Transverse colon (tissue), 4 donors: ENCODE measurements around the gene TXLNG. TPM values are rescaled to one million over a fixed set of nuclear protein-coding genes. Genes with fewer than 3 reads are reported as not detected.

ENCODE experiments used
- DNase-seq: peaks from one replicate; pipeline ENCODE4 v3.0.0-alpha.2; 2019
- H3K27ac ChIP-seq, 4 donors: fragments of 200-600 bp; sonication (generic); 2 replicates each; pipeline ENCODE4 v1.5.1; 2016 to 2018; ENCODE audit warnings: inconsistent platforms in 4 of 4
- H3K27me3 ChIP-seq: fragments of 200-600 bp; sonication (generic); 2 replicates; pipeline ENCODE4 v1.5.1; 2017; ENCODE audit warnings: inconsistent platforms
- H3K36me3 ChIP-seq, 4 donors: fragments of 200-600 bp; sonication (generic); 2 replicates each; pipeline ENCODE4 v1.5.1; 2017 to 2019; ENCODE audit warnings: inconsistent platforms in 4 of 4
- H3K4me1 ChIP-seq, 4 donors: fragments of 200-600 bp; sonication (generic); 2 replicates each; pipeline ENCODE4 v1.5.1; 2017 to 2020; ENCODE audit warnings: inconsistent platforms in 4 of 4
- H3K4me3 ChIP-seq, 4 donors: fragments of 200-600 bp; sonication (generic); 1 replicate in 1 of 4; 2 replicates in 3 of 4; pipeline versions ENCODE4 v1.5.1 to v1.6.1; 2017 to 2019; ENCODE audit warnings: inconsistent platforms in 4 of 4
- H3K9me3 ChIP-seq, 2 donors: fragments of 200-600 bp; sonication (generic); 2 replicates each; pipeline ENCODE4 v1.5.1; 2017 to 2019; ENCODE audit warnings: inconsistent platforms in 2 of 2
- EP300 ChIP-seq: sonication (generic); formaldehyde crosslinking; IDR thresholded peaks from one replicate; pipeline ENCODE4 v1.6.1; 2017; ENCODE audit warnings: antibody characterized with exemption, low read depth
- POLR2A ChIP-seq: fragments of 450-650 bp; IDR thresholded peaks from one replicate; pipeline ENCODE4 v1.6.1; 2016; ENCODE audit warnings: antibody characterized with exemption, mild to moderate bottlenecking, moderate library complexity
- POLR2AphosphoS5 ChIP-seq, 3 donors: sonication (generic); formaldehyde crosslinking; IDR thresholded peaks; one replicate each; pipeline ENCODE4 v1.6.1; 2016; ENCODE audit warnings: antibody characterized with exemption in 3 of 3
- WGBS, 2 donors: methylation state at CpG; one replicate each; pipeline ENCODE4 v1.1.5; 2018; ENCODE audit warnings: low coverage in 1 of 2; 5-methylcytosine and 5-hydroxymethylcytosine counted together
- in situ Hi-C, 4 donors: fragments of 200-750 bp; cut with MboI; loops; one replicate each; pipeline versions ENCODE4 v1.15.0 to v1.15.1; 2017; ENCODE audit warnings: low sequenced_read_pairs in 3 of 4, low pct_ligation_motif_present in 1 of 4, low pct_unique_long_range_greater_than_20kb in 1 of 4
- intact Hi-C: fragments of 100-400 bp; cut with DNase I; formaldehyde crosslinking; loops from one replicate; pipeline ENCODE4 v1.15.1; 2023; ENCODE audit warnings: low total_unique reads
- total RNA-seq, 4 donors: library from RNA; depleted of rRNA; stranded (reverse); fragments of >200 nt; gene quantifications; one replicate each; pipeline ENCODE4 v1.1.0, GENCODE V29; 2016
- TF ChIP-seq, protein P1 (sequence below), 5 experiments: fragments of 200-600 bp in 3 of 5; fragments of 450-650 bp in 2 of 5; sonication (generic) in 3 of 5; IDR thresholded peaks; 1 replicate in 2 of 5; 2 replicates in 3 of 5; pipeline ENCODE4 v1.5.1; 2016 to 2017; ENCODE audit warnings: antibody characterized with exemption in 5 of 5, inconsistent platforms in 3 of 5, mild to moderate bottlenecking in 2 of 5, moderate library complexity in 1 of 5

The TXLNG gene
- total RNA-seq, 4 donors from 2014 or later: 3.4 to 24.7 (median 12.4) TPM

DNA sequence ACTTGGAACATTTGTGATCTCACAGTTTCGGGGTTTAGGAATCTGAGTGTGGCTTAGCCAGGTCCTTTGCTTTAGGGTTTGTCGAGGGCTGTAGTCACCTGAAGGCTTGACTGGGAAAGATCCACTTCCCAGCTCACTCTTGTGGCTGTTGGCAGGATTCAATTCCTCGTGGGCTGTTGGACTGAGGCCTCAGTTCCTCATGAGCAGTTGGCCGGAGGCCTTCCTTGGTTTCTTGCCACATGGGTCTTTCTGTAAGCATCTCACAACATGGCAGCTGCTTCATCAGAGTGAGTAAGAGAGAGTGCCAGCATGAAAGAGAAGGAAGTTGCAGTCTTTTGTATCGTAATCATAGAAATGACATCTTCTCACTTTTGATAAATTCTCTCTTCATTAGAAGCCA lies 11.1 kb downstream of the TXLNG start:
- no peak for DNase-seq
- intact Hi-C loops: no loop called here
- Histone ChIP-seq H3K4me3 (no peak overlapping the region), H3K36me3 (no peaks in the 10 kb centered on the region), H3K27me3 (no peaks in the 10 kb centered on the region), H3K9me3 (no peaks in the 10 kb centered on the region), H3K27ac (no peak overlapping the region), H3K4me1 (no peaks in the 10 kb centered on the region)
- in situ Hi-C loops: no loop called here
- WGBS, 2 donors: 83% methylated on average over 5 of the region's 5 CpGs; no CpG with 5 or more reads in 1 of the 2 donors
- TF ChIP-seq POLR2A (no peak), EP300 (no peak), POLR2AphosphoS5 (IDR thresholded peaks at IDR 0.05) (no peak)
- TF ChIP-seq, protein P1, sequence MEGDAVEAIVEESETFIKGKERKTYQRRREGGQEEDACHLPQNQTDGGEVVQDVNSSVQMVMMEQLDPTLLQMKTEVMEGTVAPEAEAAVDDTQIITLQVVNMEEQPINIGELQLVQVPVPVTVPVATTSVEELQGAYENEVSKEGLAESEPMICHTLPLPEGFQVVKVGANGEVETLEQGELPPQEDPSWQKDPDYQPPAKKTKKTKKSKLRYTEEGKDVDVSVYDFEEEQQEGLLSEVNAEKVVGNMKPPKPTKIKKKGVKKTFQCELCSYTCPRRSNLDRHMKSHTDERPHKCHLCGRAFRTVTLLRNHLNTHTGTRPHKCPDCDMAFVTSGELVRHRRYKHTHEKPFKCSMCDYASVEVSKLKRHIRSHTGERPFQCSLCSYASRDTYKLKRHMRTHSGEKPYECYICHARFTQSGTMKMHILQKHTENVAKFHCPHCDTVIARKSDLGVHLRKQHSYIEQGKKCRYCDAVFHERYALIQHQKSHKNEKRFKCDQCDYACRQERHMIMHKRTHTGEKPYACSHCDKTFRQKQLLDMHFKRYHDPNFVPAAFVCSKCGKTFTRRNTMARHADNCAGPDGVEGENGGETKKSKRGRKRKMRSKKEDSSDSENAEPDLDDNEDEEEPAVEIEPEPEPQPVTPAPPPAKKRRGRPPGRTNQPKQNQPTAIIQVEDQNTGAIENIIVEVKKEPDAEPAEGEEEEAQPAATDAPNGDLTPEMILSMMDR (IDR thresholded peaks at IDR 0.05): no peak

DNA sequence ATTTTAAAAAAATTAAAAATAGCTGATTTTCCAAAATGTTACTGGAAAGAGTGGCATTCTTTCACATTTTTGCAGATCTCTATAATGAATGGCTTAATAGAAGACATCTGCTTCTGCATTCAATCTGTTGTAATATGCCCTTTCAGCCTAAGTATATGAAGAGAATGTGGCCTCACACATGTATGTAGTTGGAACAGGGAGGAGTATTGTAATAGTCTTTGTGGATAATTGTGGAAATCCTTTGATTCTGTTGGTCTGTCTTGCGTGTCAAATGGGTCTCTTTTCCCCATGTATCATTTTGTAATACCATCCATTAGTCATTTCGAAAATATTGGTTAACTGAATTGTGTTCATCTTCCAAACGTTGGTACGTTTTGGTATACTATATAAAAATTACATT lies 11.6 kb downstream of the TXLNG start:
- DNase-seq: no peak
- H3K27ac ChIP-seq: no peak overlapping the region
- H3K27me3 ChIP-seq: no peaks in the 10 kb centered on the region
- no peak overlapping the region for H3K4me3 ChIP-seq
- TF ChIP-seq POLR2A (no peak), POLR2AphosphoS5 (IDR thresholded peaks at IDR 0.05) (no peak), EP300 (no peak)
- TF ChIP-seq, protein P1 (IDR thresholded peaks at IDR 0.05): no peak
- no peaks in the 10 kb centered on the region for H3K36me3 ChIP-seq
- intact Hi-C loops (no loop called here), in situ Hi-C loops (no loop called here)
- WGBS, 2 donors: 74 to 90% methylated on average over 3 to 4 of the region's 4 CpGs
- H3K4me1 ChIP-seq: no peaks in the 10 kb centered on the region
- no peaks in the 10 kb centered on the region for H3K9me3 ChIP-seq

DNA sequence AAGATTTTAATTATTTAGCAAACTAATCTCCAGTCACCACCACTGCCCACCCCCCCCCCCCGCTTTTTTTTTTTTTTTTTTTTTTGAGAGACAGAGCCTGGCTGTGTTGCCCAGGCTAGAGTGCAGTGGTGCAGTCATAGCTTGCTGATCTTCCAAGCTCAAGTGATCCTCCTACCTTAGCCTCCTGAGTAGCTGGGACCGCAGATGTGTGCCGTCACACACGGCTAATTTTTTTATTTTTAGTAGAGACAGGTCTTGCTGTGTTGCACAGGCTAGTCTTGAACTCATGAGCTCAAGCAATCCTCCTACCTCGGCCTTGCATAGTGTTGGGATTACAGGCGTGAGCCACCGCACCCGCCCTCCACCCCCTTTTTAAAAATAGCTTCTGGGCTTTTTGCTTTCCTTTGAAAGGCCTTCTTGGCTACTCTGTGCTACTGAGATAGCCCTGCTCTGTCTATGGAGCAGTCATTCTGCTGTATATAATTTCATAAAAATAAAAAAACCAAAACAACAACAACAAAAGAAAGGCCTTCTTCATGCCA lies 18.7 kb downstream of the TXLNG start:
- in situ Hi-C loops (no loop called here), intact Hi-C loops (no loop called here)
- Histone ChIP-seq H3K27ac (no peak overlapping the region), H3K36me3 (no peaks in the 10 kb centered on the region), H3K4me1 (peaks cover 6 to 15% (median 11%) of the 10 kb centered on the region in 4 donors), H3K9me3 (no peaks in the 10 kb centered on the region), H3K27me3 (no peaks in the 10 kb centered on the region), H3K4me3 (no peak overlapping the region)
- TF ChIP-seq POLR2AphosphoS5 (IDR thresholded peaks at IDR 0.05): no peak
- 87% methylated on average over 8 of the region's 8 CpGs; no CpG with 5 or more reads in 1 of the 2 donors for WGBS, 2 donors
- no peak for DNase-seq

DNA sequence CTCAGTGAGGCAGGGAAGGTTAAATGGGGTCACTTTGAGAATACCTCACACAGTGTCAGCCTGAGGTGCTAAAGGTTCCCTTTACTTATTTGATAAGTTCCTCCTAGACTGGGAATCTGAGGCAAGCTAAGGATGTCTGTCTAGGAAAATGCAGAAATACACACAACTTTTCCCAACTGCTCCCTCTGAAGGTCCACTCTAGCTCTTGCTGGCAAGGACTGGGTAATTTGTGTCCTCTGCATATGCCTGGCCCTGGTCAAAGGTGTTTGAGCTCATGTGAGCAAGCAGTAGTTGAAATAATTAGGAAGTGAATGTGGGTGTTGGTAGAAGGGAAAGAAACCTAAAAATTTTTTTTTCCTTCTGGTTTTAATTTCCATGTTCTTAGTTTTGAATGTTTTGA lies 21.3 kb downstream of the TXLNG start:
- no peaks in the 10 kb centered on the region for H3K27me3 ChIP-seq
- no peak for TF ChIP-seq POLR2AphosphoS5 (IDR thresholded peaks at IDR 0.05)
- TF ChIP-seq, protein P1 (IDR thresholded peaks at IDR 0.05): peak in 2 of 5 experiments; percentile 27
- no peak for TF ChIP-seq EP300
- no peak for TF ChIP-seq POLR2A
- H3K36me3 ChIP-seq: no peaks in the 10 kb centered on the region
- H3K27ac ChIP-seq: peak overlapping the region; percentile 50 to 66 (median 62)
- intact Hi-C loops: no loop called here
- H3K9me3 ChIP-seq: no peaks in the 10 kb centered on the region
- in situ Hi-C loops: no loop called here
- no peak for DNase-seq
- peaks cover 6 to 15% (median 11%) of the 10 kb centered on the region in 4 donors for H3K4me1 ChIP-seq
- peak overlapping the region in 2 of 4 donors; percentile 5 to 32 for H3K4me3 ChIP-seq

DNA sequence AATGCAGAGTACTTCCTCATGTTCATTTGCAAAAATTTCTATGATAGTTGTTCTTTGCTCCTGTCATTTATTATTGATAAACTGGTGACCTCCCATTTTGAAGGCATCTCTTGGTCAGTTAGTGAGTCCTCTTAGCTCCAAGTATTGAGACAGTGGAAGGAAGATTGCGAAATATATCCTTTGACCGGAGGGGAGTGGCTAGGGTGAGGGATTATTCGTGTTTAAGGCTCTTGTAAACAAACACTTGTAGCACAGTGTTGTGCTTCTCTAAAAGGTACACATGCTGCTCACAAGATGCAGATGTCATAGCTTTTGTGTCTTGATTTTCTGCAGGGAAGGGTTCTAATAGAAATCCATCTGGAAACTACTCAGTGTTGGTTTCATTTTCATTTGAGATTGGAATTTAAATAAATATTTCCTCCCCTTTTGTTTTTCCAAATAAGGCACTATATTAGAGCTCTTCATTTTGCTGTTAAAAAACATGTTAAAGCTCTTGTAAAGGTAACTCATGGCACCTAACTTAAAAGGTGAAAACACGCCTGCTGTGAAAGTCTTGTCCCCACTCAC lies 21.8 kb downstream of the TXLNG start:
- intact Hi-C loops (no loop called here), in situ Hi-C loops (no loop called here)
- H3K4me3 ChIP-seq: peak overlapping the region in 2 of 4 donors; percentile 5 to 32
- no peaks in the 10 kb centered on the region for H3K9me3 ChIP-seq
- peaks cover 6 to 15% (median 11%) of the 10 kb centered on the region in 4 donors for H3K4me1 ChIP-seq
- DNase-seq: peak; percentile 20
- H3K27me3 ChIP-seq: no peaks in the 10 kb centered on the region
- TF ChIP-seq POLR2A: no peak
- no peak for TF ChIP-seq EP300
- peak in 1 of 3 donors; percentile 53 for TF ChIP-seq POLR2AphosphoS5 (IDR thresholded peaks at IDR 0.05)
- TF ChIP-seq, protein P1 (IDR thresholded peaks at IDR 0.05): no peak
- peak overlapping the region; percentile 50 to 66 (median 62) for H3K27ac ChIP-seq
- WGBS, 2 donors: 46 to 64% methylated on average over 1 to 4 of the region's 4 CpGs
- H3K36me3 ChIP-seq: no peaks in the 10 kb centered on the region
